SU-DHL-6 (cell line): Measurements from ENCODE around the gene FABP7.

Source experiments
- H2AFZ ChIP-seq: fragments of 200-600 bp; sonication (generic); 2 replicates; pipeline ENCODE4 v1.6.1; 2014; ENCODE audit warnings: low read depth, mild to moderate bottlenecking, moderate library complexity, mixed read lengths, antibody characterized with exemption, low read length; ENCODE audit not compliant: severe bottlenecking
- H3F3A ChIP-seq: fragments of 200-600 bp; shearing (Covaris generic); 2 replicates; pipeline ENCODE4 v1.6.0; 2016; ENCODE audit warnings: antibody characterized with exemption, mild to moderate bottlenecking; ENCODE audit not compliant: insufficient read depth
- H3K27ac ChIP-seq: fragments of 200-600 bp; sonication (generic); 2 replicates; pipeline ENCODE4 v1.5.1; 2016; ENCODE audit warnings: low read depth, mild to moderate bottlenecking, low read length, moderate library complexity, mixed read lengths
- H3K27me3 ChIP-seq: fragments of 200-600 bp; sonication (generic), shearing (Covaris generic); 2 replicates; pipeline ENCODE4 v1.6.0; 2014; ENCODE audit warnings: mild to moderate bottlenecking, low read length
- H3K36me3 ChIP-seq: fragments of 200-600 bp; sonication (generic); 2 replicates; pipeline ENCODE4 v1.6.1; 2014; ENCODE audit warnings: mild to moderate bottlenecking, low read length, mixed read lengths
- H3K4me2 ChIP-seq: fragments of 300-600, 200-600 bp; shearing (Covaris generic), sonication (generic); 2 replicates; pipeline ENCODE4 v1.6.0; 2014; ENCODE audit warnings: low read length, low read depth, mild to moderate bottlenecking; ENCODE audit not compliant: poor library complexity, severe bottlenecking
- H3K4me3 ChIP-seq: fragments of 200-600 bp; sonication (generic); 2 replicates; pipeline ENCODE4 v1.5.1; 2014; ENCODE audit warnings: antibody characterized with exemption, low read length, mild to moderate bottlenecking, mixed read lengths; ENCODE audit not compliant: insufficient read depth, poor library complexity, severe bottlenecking
- H3K79me2 ChIP-seq: fragments of 200-600 bp; sonication (generic); 2 replicates; pipeline ENCODE4 v1.6.1; 2014; ENCODE audit warnings: mild to moderate bottlenecking, low read length, moderate library complexity; ENCODE audit not compliant: insufficient read depth
- H3K9ac ChIP-seq: fragments of 200-600 bp; sonication (generic); 2 replicates; pipeline ENCODE4 v1.7.0; 2014; ENCODE audit warnings: mild to moderate bottlenecking, low read length
- H3K9me2 ChIP-seq: fragments of 200-600 bp; sonication (generic); replicated peaks from 2 replicates; pipeline ENCODE4 v1.6.1; 2014; ENCODE audit warnings: low read length; ENCODE audit not compliant: insufficient read depth
- H3K9me3 ChIP-seq: fragments of 200-600 bp; sonication (generic); 2 replicates; pipeline ENCODE4 v1.6.1; 2014; ENCODE audit warnings: low read length, mixed read lengths; ENCODE audit not compliant: insufficient read depth
- H4K20me1 ChIP-seq: fragments of 200-600 bp; sonication (generic); 2 replicates; pipeline ENCODE4 v1.6.1; 2014; ENCODE audit warnings: low read depth, mild to moderate bottlenecking, antibody characterized with exemption, low read length, moderate library complexity, mixed read lengths
- EZH2phosphoT487 ChIP-seq: fragments of 200-600 bp; sonication (generic), shearing (Covaris generic); conservative IDR thresholded peaks from 2 replicates; pipeline ENCODE4 v1.6.1; 2018; ENCODE audit warnings: mild to moderate bottlenecking, antibody characterized with exemption, low read length, moderate library complexity, mixed read lengths
- TF ChIP-seq, protein P1 (sequence below): fragments of 200-600 bp; sonication (generic); IDR thresholded peaks from one replicate; pipeline ENCODE4 v1.5.1; 2017; ENCODE audit warnings: antibody characterized with exemption, mild to moderate bottlenecking, low read length, moderate library complexity; ENCODE audit not compliant: insufficient read depth, poor library complexity, severe bottlenecking

The FABP7 gene

GRCh38 chr6:122799140-122799745 lies 19.7 kb downstream of the FABP7 start:
- Histone ChIP-seq H3K4me2 (no peak overlapping the region), H3F3A (no peaks in the 10 kb centered on the region), H2AFZ (no peak overlapping the region), H3K9me2 (no peaks in the 10 kb centered on the region), H3K79me2 (no peaks in the 10 kb centered on the region), H3K27ac (no peak overlapping the region), H3K36me3 (no peaks in the 10 kb centered on the region), H3K4me3 (no peak overlapping the region), H4K20me1 (no peaks in the 10 kb centered on the region), H3K9me3 (no peaks in the 10 kb centered on the region), H3K27me3 (no peaks in the 10 kb centered on the region), H3K9ac (no peak overlapping the region)
- no peak for TF ChIP-seq EZH2phosphoT487
- TF ChIP-seq, protein P1, sequence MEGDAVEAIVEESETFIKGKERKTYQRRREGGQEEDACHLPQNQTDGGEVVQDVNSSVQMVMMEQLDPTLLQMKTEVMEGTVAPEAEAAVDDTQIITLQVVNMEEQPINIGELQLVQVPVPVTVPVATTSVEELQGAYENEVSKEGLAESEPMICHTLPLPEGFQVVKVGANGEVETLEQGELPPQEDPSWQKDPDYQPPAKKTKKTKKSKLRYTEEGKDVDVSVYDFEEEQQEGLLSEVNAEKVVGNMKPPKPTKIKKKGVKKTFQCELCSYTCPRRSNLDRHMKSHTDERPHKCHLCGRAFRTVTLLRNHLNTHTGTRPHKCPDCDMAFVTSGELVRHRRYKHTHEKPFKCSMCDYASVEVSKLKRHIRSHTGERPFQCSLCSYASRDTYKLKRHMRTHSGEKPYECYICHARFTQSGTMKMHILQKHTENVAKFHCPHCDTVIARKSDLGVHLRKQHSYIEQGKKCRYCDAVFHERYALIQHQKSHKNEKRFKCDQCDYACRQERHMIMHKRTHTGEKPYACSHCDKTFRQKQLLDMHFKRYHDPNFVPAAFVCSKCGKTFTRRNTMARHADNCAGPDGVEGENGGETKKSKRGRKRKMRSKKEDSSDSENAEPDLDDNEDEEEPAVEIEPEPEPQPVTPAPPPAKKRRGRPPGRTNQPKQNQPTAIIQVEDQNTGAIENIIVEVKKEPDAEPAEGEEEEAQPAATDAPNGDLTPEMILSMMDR = no peak

DNA sequence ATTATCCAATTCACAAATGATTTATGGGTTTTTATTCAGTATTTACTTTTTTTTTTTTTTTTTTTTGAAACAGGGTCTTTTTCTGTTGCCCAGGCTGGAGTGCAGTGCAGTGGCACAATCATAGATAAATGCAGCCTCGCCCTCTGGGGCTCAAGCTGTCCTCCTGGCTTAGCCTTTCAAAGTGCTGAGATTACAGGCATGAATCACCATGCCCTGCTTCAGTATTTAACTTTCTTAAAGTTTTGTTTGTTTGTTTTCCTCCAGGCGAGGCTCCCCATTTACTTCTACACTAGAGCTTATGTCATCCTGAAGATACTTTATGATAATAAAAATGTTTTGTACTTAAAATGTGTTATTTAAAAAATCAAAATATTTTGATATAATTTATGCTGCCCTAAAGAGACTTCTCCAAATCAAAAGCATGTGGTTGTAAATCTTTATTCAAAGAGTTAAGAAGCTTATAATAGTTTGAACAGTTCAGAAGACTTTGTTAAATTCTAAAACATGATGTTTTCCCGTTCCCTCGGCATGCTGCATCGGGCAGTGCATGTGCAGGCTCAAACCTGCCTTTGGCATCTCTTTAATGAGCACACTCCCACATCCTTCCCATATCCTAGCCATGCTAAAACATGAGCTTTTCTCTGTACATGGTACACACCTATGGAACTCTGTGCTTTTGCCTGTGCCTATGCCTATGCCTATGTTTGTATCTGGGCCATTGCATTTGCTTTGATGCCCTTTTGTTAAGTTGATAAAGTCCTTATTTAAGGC lies 20.6 kb downstream of the FABP7 start:
- Histone ChIP-seq H3K9me3 (no peaks in the 10 kb centered on the region), H3K4me2 (no peak overlapping the region), H3K27me3 (no peaks in the 10 kb centered on the region), H3K79me2 (no peaks in the 10 kb centered on the region), H3K36me3 (no peaks in the 10 kb centered on the region), H3K27ac (no peak overlapping the region), H4K20me1 (no peaks in the 10 kb centered on the region), H3K4me3 (no peak overlapping the region), H2AFZ (no peak overlapping the region), H3K9me2 (no peaks in the 10 kb centered on the region), H3F3A (no peaks in the 10 kb centered on the region), H3K9ac (no peak overlapping the region)
- TF ChIP-seq EZH2phosphoT487 = no peak
- TF ChIP-seq, protein P1 = no peak

- H2AFZ ChIP-seq = no peak overlapping the region
- TF ChIP-seq, protein P1 = no peak
- no peak for TF ChIP-seq EZH2phosphoT487
- no peaks in the 10 kb centered on the region for H3K27me3 ChIP-seq
- no peaks in the 10 kb centered on the region for H3K9me2 ChIP-seq
- H3K9ac ChIP-seq = no peak overlapping the region
- H3K79me2 ChIP-seq = no peaks in the 10 kb centered on the region
- H3K9me3 ChIP-seq = no peaks in the 10 kb centered on the region
- H3K4me3 ChIP-seq = no peak overlapping the region
- H4K20me1 ChIP-seq = no peaks in the 10 kb centered on the region
- H3K4me2 ChIP-seq = no peak overlapping the region
- no peaks in the 10 kb centered on the region for H3K36me3 ChIP-seq
- no peak overlapping the region for H3K27ac ChIP-seq
- no peaks in the 10 kb centered on the region for H3F3A ChIP-seq
Observed at GRCh38 chr6:122800906-122801305, 21.4 kb downstream of the FABP7 start.
